T follicular helper cell (primary cell): ENCODE data around the gene NEU3.
A peak's percentile ranks its signal among the peaks of the same experiment; 100 is the strongest.
"Not testable (repeated sequence)": the region's sequence is repeated elsewhere in the genome, so short reads cannot be mapped to it uniquely, and the experiment has no call there.

Source experiments
- DNase-seq: peaks from one replicate; pipeline ENCODE4 v3.0.0-alpha.2; 2020; ENCODE audit warnings: low read depth

NEU3 gene

DNA sequence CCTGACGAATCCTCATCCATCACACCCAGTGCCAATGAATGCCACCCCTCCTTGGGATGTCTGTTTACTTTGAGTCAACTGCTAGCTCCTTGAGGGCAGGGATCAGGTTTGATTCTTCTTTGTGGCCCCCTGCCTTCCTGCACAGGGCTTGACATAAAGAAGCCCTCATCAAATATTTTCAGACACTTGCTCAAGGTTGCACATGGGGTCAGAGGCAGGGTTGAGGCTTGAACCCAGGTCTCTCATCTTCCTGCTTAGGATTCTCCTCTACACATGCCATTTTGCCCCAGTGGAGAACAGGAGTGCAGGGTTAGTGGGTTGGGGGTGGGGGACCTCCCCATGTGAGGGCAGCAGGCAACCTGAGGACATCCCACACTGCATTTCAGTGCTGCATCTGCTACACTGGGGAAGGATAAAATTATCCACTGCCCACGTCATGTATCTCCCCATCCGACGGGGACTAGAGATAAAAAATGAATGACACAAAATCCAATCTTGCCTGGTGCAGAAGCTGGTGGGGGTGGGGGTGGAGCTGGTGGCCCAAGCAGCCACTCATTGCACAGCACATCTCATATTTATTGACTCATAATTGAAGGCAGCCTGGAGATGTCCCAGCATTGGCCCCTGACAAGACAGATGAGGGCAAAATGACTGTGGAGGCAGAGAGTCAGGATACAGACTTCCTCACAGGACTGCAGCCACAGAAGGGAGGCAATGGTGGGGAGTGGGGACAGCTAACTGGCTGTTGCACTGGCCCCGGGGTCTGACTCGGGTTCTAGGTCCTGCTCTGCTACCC, 41.3 kb downstream of the NEU3 start:
- DNase-seq = no peak

DNA sequence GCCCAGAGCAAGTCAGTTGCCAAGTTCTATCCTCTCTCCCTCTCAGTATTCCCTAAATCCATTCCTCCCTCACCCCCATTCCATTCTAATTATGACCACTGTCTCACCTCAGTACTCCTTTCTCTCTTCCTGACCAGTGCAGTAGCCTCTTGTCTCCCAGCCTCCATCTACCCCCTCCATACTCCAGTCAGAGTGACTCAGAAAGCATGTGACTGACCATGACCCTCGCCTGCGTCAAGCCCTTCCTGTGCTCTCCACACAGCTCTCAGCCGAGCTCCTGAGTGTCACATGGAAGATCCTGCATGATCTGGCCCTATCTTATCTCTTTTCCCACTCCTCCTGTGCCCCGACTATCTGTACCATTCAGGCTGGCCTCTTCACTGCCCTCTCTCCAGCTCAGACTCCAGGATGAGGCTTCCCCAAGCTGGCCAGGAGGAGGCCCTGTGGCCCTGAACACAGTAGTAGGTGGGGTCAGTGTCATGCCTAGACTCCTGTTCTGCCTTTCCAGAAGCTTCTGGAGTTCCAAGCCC, 42.6 kb downstream of the NEU3 start:
- no peak for DNase-seq

DNA sequence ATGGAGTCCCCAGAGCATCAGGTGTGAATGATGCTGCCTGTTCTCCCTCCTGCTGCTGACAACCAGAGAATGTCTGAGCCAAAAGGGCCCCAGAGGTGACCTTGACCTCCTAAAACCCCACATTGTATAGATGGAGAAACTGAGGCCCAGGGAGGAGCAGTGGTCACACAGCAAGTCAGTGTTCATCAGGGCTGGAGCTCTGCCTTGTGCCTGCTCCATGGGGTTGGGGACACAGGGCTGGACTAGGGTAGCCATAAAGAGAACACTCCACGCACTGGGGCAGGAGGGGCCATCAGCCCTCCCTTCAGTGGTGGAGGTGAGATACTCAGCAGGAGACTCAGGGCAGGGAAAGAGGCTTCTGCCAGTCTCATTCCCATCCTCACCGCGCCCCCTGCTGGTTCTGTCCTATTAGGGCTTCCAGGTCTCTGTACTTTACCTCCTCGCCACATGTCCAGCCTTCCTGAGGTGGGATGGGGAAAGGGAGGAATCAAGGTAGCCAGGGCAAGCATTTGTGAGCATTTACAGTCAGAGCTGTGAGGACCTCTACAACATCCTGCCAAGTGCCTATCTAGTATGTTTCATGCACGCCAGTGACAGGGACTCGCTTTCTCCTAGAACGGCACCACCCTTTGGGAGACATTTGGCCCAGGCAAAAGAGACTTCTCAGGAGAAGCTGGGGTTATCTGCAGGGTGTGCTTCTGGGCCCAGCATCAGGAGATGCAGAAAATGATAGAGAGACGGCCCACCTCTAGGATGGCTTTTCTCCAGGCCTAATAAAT, 43.2 kb downstream of the NEU3 start:
- peak; percentile 29 for DNase-seq

DNA sequence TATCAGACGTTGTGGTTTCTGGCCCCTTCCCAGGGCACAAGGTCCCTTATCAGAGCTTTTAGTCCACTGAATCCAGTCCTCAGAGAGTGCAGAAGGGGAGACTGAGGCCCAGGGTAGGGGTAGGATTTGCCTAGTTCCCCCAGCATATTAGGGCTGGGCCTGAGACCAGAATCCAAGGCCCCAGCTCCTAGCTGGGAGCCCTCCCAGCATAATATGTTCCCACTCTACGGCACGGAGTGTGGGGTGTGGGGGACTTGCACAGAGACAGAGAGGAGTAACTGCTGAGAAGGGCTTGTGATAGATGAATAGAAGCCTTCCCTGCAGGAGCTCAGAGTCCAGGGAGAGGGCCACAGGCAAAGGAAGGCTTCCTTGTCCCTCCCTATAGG, 43.8 kb downstream of the NEU3 start:
- DNase-seq = no peak

DNA sequence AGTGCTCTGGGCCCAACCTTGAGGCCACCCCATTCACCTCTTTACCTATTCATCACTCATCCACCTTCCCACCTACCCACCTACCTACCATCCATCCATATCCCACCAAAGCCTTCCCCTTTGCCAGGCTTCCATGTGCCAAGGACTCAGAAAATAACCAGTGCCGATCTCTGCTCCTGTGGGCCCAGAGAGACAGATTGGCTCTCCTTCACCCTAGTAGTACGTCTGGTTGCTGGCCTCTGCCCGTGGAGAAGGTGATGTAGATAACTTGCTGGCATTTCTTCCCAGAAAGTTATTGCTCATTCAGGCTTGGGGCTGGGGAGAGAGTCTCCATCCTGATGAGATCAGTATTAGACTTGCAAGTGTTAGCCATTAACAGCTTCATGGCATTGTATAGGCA, 45.2 kb downstream of the NEU3 start:
- DNase-seq = no peak

DNA sequence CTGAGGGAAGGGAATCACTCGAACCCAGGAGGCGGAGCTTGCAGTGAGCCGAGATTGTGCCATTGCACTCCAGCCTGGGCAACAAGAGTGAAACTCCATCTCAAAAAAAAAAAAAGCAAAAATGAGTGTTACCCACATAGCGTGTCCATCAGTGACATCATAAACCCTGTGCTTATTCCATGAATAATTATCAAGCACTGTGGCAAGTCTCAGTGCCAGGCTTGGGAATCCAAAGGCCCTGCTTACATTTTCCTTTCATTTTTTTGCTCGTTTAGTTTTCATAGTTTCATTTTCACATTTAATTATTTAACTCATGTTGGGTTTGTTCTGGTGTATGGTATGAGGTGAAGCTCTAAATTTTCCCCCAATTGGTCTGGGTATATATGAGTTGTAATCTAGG, 46.5 kb downstream of the NEU3 start:
- DNase-seq = no peak

DNA sequence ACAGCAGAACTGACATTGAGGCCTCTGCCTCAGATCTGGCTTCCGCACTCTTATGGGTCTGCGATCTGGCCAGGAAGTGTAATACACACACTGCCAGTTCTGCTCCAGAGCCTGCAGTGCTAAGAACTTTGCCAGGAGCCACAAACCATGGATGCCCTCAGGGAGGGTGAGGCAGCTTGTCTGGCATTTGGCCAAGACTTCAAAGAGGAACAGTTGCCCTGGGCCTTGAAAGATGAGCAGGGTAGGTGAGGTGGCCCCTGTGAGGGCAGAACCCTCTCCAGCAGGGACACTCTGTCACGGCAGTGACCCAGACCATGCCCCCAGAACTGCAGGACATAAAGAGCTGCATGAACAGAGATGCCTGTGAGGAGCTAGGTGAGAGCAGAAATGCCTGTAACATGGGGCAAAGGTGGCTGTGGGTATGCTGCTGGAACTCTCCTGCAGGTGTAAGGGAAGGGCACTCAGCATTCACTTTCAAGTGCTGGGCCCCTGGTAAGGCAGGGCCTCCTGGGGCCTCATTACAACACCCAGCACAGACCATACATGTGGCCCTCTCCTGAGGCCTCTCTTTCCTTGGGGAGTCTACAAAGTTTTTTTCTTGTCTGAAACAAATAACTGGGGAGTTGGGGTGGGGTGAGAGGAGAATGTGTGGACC, 47.3 kb downstream of the NEU3 start:
- no peak for DNase-seq

DNA sequence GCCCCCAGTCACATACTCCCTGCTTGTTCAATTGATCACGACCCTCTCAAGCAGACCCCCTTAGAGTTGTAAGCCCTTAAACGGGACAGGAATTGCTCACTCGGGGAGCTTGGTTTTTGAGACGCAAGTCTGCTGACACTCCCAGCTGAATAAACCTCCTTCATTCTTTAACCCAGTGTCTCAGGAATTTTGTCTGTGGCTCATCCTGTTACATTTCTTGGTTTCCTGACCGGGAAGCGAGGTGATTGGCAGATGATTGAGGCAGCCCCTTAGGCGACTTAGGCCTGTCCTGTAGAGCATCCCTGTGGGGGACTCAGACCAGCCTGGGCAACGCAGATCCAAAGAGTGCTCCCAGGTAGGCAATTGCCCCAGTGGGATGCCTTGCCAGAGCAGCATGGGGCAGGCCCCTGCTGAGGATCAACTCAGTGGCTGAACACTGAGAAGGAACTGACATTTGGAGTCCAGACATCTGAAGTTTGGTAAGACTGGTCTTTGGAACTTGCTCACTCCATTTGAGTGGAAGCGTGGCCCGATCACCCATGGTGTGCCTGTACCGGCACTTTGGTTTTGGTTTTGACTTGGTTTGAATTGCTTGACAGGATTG, 51.5 kb downstream of the NEU3 start:
- no peak for DNase-seq

DNA sequence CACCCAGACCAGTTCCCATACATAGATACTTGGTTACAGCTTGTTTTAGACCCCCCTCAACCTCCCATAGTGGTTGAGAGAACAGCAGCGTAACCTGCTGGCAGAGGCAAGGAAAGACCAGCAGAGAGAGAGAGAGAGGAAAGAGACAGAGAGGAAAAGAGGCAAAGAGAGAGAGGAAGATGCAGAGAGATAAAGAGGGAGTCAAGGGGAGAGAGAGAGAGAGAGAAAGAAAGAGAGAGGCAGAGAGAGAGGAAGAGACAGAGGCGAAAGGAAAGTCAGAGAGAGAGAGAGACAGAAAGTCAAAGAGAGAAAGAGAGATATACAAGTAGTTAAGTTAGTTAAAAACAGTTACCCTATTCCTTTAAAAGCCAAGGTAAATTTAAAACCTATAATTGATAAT, 52.5 kb downstream of the NEU3 start:
- DNase-seq = no peak

DNA sequence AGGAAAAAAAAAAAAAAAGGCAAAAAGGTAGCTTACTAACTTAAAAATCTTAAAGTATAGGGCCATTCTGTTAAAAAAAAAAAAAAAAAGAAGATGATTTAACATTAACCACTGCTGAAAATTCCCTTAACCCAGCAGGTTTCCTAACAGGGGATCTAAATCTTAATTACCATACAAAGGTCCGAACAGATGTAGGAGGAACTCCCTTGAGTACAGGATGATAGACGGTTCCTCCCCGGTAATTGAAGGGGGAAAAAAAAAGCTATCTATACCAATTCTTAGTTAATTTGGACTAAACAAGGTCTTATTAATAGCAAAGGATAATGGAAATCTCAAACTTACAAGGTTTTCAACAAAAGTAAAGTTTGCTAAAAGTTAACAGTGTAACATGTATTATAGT, 53.1 kb downstream of the NEU3 start:
- DNase-seq = not testable (repeated sequence)

DNA sequence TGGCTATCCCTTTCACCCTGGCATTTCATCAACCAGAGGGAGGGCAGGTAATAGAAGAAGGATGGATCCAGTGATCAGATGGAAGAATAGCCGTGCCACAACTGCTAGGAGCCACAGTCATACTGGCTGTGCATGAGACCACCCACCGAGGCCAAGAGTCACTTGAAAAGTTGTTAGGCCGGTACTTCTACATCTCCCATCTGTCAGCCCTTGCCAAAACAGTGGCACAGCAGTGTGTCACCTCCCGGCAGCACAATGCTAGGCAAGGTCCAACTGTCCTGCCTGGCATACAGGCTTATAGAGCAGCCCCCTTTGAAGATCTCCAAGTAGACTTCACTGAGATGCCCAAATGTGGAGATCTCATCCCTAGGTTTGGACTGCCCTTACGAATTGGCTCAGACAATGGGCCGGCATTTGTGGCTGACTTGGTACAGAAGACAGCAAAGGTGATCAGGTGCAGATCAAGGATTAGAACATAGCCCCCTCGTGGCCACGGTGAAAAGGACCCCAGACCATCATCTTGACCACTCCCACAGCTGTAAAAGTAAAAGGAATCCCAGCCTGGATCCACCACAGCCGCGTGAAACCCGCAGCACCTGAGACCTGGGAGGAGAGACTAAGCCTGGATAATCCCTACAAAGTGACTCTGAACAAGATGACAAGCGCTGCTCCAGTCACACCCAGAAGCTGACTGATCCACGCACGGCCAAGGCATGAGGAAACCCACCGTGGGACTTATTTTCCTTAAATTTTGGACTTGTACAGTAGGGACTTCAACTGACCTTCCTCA, 55.8 kb downstream of the NEU3 start:
- DNase-seq = not testable (repeated sequence)

DNA sequence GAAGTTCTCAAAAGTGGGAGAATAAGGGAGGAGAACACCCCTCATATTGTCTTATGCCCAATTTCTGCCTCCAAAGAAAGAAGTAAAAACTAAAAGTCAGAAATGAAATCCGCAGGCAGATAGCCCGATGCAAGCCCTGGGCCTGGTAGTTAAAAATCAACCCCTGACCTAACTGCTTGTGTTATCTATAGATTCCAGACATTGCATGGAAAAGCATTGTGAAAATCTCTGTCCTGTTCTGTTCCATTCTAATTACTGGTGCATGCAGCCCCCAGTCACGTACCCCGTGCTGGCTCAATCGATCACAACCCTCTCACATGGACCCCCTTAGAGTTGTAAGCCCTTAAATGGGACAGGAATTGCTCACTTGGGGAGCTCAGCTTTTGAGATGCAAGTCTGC, 57.9 kb downstream of the NEU3 start:
- not testable (repeated sequence) for DNase-seq

DNA sequence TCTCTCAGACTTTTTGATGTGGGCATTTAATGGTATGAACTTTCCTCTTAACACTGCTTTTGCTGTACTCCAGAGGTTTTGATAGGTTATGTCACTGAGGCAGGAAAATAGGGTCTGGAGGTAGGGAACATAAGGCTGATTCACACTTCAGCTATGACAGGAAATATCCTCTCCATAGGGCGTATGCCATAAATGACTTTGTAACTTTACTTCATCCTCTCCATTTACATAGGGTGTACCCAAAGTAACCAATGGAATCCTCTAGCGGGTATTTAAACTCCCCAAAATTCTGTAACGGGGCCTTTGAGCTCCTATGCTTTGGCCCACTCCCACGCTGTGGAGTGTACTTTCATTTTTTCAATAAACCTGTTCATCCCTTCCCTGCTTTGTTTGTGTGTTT, 58.5 kb downstream of the NEU3 start:
- no peak for DNase-seq

DNA sequence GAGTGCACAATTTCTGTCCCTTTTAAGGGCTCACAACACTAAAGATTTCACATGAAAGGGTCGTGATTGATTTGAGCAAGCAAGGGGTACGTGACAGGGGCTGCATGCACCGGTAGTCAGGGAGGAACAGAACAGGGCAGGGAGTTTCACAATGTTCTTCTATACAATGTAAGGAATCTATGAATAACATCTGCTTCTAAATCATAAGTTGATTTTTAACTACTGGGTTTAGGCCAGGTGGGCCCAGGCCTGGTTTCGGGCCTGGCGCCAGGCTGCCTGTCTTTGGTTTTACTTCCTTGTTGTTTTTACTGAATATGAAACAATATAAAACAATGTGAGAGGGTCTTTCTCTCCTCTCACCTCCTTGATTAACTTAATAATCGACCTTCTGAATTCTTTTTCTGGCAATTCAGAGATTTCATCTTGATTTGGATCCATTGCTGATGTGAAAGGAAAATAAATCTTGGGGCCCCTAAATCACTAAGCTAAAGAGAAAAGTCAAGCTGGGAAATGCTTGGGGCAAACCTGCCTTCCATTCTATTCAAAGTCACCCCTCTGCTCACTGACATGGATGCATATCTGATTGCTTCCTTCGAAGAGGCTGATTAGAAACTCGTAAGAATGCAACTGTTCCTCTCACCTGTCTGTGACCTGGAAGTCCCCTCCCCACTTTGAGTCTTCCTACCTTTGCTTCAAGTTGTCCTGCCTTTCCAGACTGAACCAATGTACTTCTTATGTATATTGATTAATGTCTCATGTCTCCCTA, 61.0 kb downstream of the NEU3 start:
- DNase-seq = not testable (repeated sequence)

DNA sequence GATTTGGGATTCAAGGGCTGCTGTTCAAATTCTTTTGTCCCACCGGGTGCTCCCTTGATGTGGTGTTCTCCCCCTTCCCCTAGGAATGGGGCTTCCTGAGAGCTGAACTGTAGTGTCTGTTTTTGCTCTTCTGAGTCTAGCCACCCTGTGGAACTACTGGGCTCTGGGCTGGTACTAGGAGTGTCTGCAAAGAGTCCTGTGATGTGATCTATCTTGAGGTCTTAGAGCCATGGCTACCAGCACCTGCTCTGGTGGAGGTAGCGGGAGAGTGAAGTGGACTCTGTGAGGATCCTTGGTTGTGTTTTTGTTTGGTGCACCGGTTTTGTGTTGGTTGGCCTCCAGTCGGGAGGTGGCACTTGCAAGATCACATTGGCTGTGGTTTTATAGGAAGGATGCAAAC, 61.8 kb downstream of the NEU3 start:
- DNase-seq = no peak

DNA sequence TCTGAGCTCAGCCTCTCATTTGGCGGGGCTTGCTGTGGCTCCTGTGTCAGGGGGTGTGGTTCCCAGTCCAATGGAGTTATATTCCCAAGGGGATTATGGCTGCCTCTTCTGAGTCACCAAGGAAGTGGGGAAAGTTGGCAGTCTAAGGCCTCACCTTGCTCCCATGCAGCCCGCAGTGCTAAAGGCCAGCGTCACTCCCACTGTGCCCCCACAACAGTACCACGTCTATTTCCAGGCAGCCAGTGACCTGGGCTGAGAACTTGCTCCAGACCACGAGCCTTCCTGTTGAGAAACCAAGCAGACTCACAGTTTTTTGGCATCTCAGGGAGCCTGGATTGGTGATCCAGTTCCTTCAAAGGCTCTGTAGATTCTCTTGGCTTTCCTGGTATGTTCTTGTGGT, 62.3 kb downstream of the NEU3 start:
- no peak for DNase-seq

DNA sequence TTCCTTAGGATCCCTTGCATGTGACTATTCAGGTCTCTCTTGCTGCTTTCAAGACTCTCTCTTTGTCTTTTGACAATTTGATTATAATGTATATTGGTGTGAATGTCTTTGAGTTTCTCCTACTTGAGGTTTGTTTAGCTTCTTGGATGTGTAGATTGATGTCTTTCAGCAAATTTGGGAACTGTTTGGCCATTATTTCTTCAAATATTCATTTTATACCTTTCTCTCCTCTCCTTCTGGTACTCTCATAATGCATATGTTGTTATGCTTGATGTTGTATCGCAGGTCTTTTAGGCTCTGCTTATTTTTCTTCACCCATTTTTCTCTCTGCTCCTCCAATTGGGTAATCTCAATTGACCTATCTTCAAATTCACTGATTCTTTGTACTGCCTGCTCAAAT, 63.7 kb downstream of the NEU3 start:
- DNase-seq = no peak

DNA sequence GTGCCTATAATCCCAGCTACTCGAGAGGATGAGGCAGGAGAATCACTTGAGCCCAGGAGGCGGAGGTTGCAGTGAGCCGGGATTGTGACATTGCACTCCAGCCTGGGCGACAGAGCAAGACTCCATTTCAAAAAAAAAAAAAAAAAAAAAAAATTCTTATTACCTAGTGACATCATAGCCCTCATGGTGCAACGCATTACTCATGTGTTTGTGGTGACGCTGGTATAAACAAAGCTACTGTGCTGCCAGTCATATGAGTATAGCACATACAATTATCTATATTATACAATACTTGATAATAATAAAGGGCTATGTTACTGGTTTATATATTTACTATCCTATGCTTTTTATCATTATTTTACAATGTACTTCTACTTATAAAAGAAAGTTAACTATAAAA, 66.8 kb downstream of the NEU3 start:
- DNase-seq = no peak

DNA sequence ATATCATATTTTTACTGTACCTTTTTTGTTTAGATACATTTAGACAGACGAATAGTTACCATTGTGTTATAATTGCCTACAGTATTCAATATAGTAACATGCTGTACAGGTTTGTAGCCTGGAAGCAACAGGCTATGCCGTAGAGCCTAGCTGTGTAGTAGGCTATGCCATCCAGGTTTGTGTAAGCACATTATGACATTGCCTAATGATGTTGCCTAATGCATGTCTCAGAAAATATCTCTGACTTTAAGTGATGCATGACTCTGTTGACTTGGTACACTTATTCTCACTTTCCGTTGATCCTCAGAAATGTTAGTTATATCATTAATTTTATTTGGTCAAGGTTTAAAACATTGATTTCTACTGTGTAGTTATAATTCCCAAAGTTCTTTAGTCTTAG, 68.1 kb downstream of the NEU3 start:
- DNase-seq = no peak

DNA sequence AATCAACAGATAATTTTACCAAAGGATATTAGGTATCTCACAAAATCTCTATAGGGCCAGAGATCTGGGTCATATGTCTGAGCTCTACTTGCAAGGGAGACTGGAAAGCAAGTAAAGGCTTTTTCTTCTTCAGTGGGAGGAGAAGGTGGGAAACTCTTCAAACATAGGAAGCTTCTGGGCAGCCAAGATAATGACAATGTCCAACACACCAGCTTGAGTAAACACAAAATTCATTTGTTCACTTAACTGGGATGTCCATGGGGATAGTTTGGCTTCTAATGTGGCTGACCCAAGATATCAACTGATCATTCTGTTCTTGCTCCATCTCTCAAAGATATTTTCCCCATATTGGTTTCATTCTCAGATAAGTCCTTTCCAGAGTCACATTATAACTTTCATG, 70.6 kb downstream of the NEU3 start:
- DNase-seq = no peak
